Measurements from ENCODE around the gene LGI4.
"Not testable (repeated sequence)": the region's sequence is repeated elsewhere in the genome, so short reads cannot be mapped to it uniquely, and the experiment has no call there.

Gene LGI4

DNA sequence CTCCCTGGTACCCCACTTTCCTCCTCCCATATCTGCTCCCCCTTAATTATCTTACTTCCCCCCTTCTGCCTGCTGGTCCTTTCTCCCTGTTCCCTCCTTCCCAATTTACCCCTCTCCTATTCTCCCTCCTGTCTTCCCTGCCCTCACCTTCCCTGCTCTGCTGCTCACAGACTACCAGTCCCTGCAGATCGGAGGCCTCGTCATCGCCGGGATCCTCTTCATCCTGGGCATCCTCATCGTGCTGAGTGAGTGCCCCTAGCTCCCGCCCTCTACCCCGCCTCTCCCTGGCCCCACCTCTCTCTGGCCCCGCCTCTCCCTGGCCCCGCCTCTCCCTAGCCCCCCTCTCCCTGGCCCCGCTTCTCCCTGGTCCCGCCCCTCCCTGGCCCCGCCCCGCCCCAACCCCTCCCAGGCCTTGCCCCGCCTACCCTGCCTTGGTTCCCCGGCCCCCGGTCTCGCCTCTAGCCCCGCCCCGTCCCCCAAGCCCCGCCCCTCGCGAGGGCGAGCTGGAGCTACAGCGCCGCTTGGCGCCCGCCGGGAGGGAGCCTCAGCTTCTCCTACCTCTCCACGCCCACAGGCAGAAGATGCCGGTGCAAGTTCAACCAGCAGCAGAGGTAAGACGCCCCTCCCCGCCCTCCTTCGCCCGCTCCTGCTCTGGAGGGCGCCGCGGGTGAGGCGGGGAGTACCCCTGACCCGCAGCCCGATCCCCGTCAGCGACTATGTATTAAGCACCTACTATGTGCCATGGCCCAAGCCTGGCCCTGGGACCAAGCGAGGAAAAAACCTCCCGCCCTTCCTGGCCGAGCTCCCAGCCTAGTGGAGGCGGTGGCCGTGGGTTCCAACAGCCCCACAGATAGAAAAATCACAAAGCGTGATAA is 6.3 kb upstream of the LGI4 start:
- no peak for DNase-seq

GRCh38 chr19:35140207-35140961 is 5.5 kb upstream of the LGI4 start:
- no peak for DNase-seq

DNA sequence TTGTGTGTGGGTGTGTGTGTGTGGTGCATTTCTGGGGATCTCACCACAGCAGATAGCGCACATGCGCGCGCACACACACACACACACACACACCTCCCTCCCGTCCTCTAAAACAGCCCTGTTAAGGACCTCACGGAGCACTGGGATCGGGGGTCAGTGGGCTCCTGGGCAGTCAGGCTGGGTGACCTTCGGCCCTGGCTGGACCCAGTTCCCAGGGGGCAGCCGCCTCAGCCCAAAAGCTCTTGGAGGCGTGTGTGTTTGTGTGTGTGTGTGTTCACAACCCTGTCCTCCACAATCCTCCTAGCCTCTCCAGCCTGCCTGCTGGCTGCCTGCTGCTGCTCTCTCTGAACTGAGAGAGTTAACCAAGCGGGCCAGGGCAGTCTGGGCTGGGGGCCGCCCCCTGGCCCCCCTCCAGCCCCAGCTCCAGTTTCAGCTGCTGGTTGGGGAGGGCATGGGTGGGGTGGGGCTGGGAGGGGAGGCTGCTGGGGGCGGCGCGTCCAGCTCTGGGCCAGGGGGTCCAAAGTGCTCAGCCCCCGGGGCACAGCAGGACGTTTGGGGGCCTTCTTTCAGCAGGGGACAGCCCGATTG is 3.5 kb upstream of the LGI4 start, which contains the start of gene FXYD1:
Gene FXYD1, plus strand, starts transcription at position 520 of the 588 bp plus-strand sequence. CDS start 1,256 bp downstream, outside the sequence.
- DNase-seq: no peak

DNA sequence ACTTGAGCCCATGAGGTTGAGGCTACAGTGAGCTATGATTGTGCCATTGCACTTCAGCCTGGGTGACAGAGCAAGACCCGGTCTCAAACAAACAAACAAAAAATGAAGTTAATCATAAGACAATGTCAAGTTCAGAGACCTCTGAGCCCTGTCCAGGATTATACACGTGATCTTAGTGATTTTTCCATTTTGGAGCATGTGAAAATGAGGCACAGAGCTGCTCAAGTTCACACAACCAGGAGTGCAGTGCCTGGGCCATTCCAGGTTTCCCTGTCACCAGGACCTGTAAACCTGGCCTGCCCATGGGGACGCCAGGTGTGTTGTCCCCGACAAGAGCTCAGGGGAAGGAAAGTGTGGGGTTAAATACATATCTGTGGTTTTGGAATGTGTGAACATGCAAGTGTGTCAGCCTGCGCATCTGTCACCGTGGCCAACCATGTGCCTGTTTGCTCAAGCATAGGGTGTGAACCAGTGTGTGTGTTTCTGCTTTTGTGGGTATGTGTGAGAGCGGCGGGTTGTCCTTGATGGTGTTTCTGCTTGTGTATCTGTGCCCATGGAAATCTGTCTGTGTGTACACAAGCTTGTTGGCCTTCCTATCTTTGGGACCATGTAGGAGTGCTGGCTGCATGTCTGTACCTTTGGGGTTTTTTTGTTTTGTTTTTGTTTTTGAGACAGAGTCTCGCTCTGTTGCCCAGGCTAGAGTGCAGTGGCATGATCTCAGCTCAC is 2.3 kb upstream of the LGI4 start:
- no peak for DNase-seq

DNA sequence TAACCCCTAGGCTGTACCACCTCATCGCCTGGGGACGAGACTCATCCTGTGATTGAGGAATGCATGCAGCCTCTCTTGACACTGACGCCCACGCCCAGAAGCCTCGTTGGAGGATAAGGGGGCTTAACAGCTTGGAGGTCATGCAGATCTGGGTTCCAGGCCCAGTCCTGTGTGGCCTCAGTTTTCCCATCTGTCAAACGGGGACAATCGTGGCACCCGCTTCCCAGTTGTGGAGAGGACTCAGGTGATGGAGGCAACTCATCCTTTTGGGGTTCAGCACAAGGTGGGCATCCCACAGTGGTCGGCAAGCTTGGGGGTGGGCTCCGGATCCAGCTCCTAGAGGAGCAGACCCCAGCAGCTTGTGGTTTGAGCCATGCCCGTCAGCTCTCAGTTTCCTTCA is 1.4 kb upstream of the LGI4 start:
- DNase-seq: no peak

DNA sequence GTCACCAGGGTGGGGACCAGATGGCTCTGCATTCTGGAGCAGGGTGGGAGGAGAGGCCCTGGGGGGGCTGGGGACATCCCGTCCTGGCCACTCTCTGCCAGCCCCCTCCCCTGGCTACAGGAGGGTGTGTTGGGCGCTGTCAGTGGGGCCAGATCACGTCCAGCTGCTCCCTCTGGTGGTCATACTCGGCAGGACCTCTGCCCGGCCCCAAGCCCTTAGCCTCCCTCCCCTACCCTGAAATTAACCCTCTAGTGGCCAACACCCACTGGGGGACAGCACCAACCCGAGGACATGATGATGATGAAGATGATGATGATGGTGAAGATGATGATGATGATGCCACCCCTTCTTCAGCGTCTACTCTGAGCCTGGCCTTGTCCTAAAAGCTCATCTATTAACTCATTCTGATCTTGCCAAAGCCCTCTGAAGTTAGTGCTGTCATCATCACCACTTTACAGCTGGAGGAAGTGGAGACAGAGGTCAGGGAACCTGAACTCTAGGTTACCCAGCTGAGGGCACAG is 590 bp upstream of the LGI4 start:
- DNase-seq: no peak

DNA sequence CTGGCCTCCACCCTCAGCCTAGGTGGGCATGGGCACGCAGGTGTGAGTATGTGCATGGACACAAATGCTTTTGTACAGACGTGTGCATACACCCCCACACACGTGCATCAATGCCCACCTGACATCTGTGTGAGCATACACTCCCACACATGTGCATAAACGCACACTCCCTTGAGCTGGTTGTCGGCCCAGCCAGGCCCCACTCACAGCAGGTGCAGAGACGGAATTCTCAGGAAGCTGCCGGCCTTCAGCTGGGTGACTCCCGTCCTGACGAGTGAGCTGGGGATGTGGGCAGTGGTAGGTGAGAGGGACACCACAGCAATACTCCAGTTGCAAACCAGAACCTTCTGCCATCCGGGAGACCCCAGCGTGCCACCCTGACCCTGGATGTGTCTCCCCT is 1.0 kb downstream of the LGI4 start:
- no peak for DNase-seq

GRCh38 chr19:35132254-35132653 is 2.6 kb downstream of the LGI4 start:
- DNase-seq: no peak

- no peak for DNase-seq
Measured at GRCh38 chr19:35130761-35131720, 3.8 kb downstream of the LGI4 start.

GRCh38 chr19:35129724-35130274 is 5.1 kb downstream of the LGI4 start:
- DNase-seq: not testable (repeated sequence)

GRCh38 chr19:35128398-35129057 is 6.3 kb downstream of the LGI4 start:
- DNase-seq: no peak

- DNase-seq: no peak
Measured at GRCh38 chr19:35127871-35128270, 7.0 kb downstream of the LGI4 start.

DNA sequence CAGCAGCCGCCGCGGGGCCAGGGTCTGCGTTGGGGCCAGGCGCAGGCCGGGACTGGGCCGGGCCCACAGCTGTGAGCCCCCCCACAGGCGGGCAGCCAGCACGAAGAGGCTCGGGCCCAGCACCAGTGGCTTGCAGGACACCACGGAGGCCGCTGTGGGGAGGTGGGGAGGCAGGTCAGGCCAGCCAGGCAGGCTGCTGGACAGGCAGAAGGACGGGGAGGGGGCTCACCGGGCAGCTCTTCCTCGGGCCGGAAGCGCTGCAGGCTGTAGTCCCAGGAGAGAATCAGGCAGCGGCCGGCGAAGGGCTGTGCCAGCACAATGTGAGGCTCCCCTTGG is 8.3 kb downstream of the LGI4 start:
- no peak for DNase-seq

- no peak for DNase-seq
Measured at GRCh38 chr19:35125749-35126623, 8.9 kb downstream of the LGI4 start.

DNA sequence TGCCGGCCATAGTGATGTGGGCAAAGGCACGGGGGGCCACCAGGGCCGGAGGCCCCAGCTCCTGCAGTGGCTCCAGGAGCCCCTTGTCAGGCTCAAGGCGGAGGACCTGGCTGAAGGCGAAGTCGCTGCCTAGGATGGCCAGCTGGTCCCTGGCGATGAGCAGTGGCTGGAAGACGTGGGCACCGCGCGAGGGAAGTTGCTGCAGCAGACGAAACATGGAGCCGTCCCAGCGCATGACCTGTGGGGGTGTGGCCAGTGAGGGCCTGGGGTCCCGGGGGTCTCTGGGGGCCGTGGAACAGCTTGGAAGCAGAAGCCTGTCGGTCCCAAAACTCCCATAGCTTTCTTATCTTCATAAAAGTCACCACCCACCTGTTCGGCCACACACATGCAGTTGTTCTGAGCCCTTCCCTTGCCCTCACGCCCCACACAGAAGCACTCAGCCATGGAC is 9.6 kb downstream of the LGI4 start:
- no peak for DNase-seq

GRCh38 chr19:35124098-35125060 is 10.5 kb downstream of the LGI4 start:
- no peak for DNase-seq

GRCh38 chr19:35123573-35123972 is 11.3 kb downstream of the LGI4 start:
- no peak for DNase-seq

Measured in NCI-H1092 treated with DMSO at 0.1 percent for 48 hours (cell line).